Peyer's patch (tissue), 4 donors: ENCODE measurements around the gene ANKRD50. TPM values are rescaled to one million over a fixed set of nuclear protein-coding genes. Genes with fewer than 3 reads are reported as not detected.

Source experiments
- DNase-seq, 3 donors: peaks; one replicate each; pipeline ENCODE4 v3.0.0-alpha.2; 2017 to 2019
- H3K27ac ChIP-seq, 4 donors: fragments of 200-600 bp; sonication (generic); one replicate each; pipeline ENCODE4 v1.5.1; 2016 to 2019
- H3K27me3 ChIP-seq, 2 donors: fragments of 200-600 bp; sonication (generic); one replicate each; pipeline ENCODE4 v1.5.1; 2019
- H3K36me3 ChIP-seq, 3 donors: fragments of 200-600 bp; sonication (generic); one replicate each; pipeline ENCODE4 v1.5.1; 2016 to 2019
- H3K4me1 ChIP-seq, 4 donors: fragments of 200-600 bp; sonication (generic); one replicate each; pipeline ENCODE4 v1.5.1; 2016 to 2019
- H3K4me3 ChIP-seq, 4 donors: fragments of 200-600 bp; sonication (generic); 1 replicate in 3 of 4; 2 replicates in 1 of 4; pipeline ENCODE4 v1.5.1; 2016 to 2019; ENCODE audit warnings: mild to moderate bottlenecking in 1 of 4
- H3K9me3 ChIP-seq, 4 donors: fragments of 200-600 bp; sonication (generic); one replicate each; pipeline ENCODE4 v1.5.1; 2016 to 2019; ENCODE audit warnings: mild to moderate bottlenecking in 1 of 4
- POLR2A ChIP-seq, 2 donors: fragments of 450-650 bp; IDR thresholded peaks; one replicate each; pipeline ENCODE4 v1.5.1; 2017; ENCODE audit warnings: antibody characterized with exemption in 2 of 2, mild to moderate bottlenecking in 2 of 2, moderate library complexity in 2 of 2
- total RNA-seq, 4 donors: library from RNA; depleted of rRNA; stranded (reverse); fragments of >200 nt; gene quantifications; one replicate each; pipeline ENCODE4 v1.1.0, GENCODE V29; 2016
- TF ChIP-seq, protein P1 (sequence below), 6 experiments: fragments of 450-650 bp in 4 of 6; fragments of 200-600 bp in 2 of 6; sonication (generic) in 1 of 6; IDR thresholded peaks; one replicate each; pipeline ENCODE4 v1.5.1; 2017 to 2019; ENCODE audit warnings: antibody characterized with exemption in 6 of 6, mild to moderate bottlenecking in 3 of 6, moderate library complexity in 1 of 6

ANKRD50 gene
- total RNA-seq, 4 donors from 2014 or later: 9.6 to 16.1 (median 12.3) TPM

DNA sequence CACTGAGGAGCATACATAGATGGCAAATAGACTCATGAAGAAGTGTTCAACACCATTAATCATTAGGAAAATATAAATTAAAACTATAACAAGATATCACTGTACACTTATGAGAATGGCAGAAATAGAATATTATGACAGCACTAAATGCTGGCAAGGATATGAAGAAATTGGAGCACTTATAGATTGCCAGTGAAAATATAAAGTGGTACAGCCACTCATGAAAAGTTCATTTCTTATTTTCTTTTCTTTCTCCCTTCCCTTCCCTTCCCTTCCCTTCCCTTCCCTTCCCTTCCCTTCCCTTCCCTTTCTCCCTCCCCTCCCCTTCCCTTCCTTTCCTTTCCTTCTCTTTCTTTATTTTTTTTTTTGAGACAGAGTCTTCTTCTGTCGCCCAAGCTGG, 53.7 kb downstream of the ANKRD50 start:
- Histone ChIP-seq H3K27me3 (no peaks in the 10 kb centered on the region), H3K4me3 (no peak overlapping the region), H3K4me1 (no peaks in the 10 kb centered on the region), H3K9me3 (no peaks in the 10 kb centered on the region), H3K36me3 (no peaks in the 10 kb centered on the region), H3K27ac (no peak overlapping the region)
- no peak for DNase-seq
- no peak for TF ChIP-seq POLR2A (IDR thresholded peaks at IDR 0.05)
- TF ChIP-seq, protein P1, sequence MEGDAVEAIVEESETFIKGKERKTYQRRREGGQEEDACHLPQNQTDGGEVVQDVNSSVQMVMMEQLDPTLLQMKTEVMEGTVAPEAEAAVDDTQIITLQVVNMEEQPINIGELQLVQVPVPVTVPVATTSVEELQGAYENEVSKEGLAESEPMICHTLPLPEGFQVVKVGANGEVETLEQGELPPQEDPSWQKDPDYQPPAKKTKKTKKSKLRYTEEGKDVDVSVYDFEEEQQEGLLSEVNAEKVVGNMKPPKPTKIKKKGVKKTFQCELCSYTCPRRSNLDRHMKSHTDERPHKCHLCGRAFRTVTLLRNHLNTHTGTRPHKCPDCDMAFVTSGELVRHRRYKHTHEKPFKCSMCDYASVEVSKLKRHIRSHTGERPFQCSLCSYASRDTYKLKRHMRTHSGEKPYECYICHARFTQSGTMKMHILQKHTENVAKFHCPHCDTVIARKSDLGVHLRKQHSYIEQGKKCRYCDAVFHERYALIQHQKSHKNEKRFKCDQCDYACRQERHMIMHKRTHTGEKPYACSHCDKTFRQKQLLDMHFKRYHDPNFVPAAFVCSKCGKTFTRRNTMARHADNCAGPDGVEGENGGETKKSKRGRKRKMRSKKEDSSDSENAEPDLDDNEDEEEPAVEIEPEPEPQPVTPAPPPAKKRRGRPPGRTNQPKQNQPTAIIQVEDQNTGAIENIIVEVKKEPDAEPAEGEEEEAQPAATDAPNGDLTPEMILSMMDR (IDR thresholded peaks at IDR 0.05): no peak

DNA sequence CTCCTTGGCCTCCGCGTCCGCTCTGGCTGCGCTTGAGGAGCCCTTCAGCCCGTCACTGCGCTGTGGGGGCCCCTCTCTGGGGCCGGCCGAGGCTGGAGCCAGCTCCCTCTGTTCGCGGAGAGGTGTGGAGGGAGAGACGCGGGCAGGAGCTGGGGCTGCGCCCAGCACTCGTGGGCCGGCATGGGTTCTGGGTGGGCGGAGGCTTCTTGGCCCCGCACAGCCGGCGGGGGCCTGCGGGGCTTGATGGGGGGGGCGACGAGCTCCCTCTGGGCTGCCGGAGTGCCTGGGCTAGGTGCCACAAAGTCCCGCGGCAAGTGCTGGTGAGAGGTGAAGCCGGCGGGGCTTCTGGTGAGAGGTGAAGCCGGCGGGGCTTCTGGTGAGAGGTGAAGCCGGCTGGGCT, 61.9 kb downstream of the ANKRD50 start:
- Histone ChIP-seq H3K36me3 (no peaks in the 10 kb centered on the region), H3K9me3 (no peaks in the 10 kb centered on the region), H3K4me3 (no peak overlapping the region), H3K27ac (no peak overlapping the region), H3K27me3 (no peaks in the 10 kb centered on the region), H3K4me1 (no peaks in the 10 kb centered on the region)
- no peak for DNase-seq
- no peak for TF ChIP-seq POLR2A (IDR thresholded peaks at IDR 0.05)
- TF ChIP-seq, protein P1 (IDR thresholded peaks at IDR 0.05): no peak

DNA sequence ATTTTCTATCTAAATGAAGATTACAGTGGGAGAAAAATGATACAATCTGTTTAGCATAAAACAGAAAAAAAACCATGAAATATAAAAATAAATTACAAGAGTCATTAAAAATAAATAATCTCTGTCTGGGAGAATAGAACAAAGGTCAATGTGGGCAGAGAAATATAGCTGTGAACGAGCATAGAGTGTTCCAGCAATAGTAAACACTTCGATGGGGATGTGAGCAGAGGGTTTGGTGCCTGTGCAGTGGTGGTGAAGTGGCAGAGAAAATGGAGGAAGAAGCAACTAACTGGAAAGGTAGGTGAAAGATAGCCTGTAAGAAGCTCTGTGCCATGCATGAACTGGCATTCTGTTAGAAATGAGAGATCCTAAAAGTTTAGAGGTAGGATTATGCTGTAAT, 64.9 kb downstream of the ANKRD50 start:
- Histone ChIP-seq H3K9me3 (no peaks in the 10 kb centered on the region), H3K4me3 (no peak overlapping the region), H3K27ac (no peak overlapping the region), H3K36me3 (no peaks in the 10 kb centered on the region), H3K27me3 (no peaks in the 10 kb centered on the region), H3K4me1 (no peaks in the 10 kb centered on the region)
- no peak for DNase-seq
- no peak for TF ChIP-seq POLR2A (IDR thresholded peaks at IDR 0.05)
- TF ChIP-seq, protein P1 (IDR thresholded peaks at IDR 0.05): no peak

DNA sequence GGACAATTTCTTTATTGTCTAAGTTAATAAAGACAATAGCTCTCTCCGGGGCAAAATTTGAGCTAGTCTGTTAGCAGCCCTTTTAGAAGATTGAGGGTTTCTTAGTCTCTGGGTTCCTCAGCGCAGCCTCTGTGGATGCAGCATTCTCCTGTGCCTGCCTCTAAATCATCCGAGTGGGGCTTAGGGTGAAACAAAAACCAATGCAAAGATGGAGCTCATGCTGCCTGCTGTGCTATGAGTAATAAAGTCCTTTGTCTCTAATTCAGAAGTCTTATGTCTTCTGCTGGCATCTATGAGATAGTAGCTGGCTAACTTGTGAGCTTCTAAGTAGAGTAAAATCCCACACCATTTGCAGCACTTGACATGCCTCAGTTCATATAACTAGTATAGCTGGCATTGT, 67.9 kb downstream of the ANKRD50 start:
- Histone ChIP-seq H3K4me1 (no peaks in the 10 kb centered on the region), H3K27me3 (no peaks in the 10 kb centered on the region), H3K4me3 (no peak overlapping the region), H3K27ac (no peak overlapping the region), H3K9me3 (no peaks in the 10 kb centered on the region), H3K36me3 (no peaks in the 10 kb centered on the region)
- no peak for TF ChIP-seq POLR2A (IDR thresholded peaks at IDR 0.05)
- TF ChIP-seq, protein P1 (IDR thresholded peaks at IDR 0.05): no peak
- DNase-seq: no peak

DNA sequence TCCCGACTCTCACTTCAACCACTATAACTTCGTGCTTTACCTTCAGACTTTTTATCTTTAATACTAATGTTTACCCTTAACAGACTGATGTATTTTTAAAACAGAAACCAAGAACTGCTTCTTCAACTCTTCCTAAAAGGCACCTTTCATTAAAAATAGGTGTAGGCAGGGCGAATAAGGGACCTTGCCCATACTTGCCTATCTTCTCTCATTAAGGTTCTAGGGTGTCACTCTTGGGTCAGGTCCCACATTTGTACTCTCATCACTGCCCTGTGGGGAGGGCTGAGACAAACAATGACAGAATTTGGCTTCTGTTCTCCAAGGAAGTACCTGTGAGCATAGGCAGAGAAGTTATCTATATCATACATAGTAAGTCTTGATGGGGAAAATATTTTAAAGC, 69.7 kb downstream of the ANKRD50 start:
- H3K4me3 ChIP-seq: no peak overlapping the region
- H3K36me3 ChIP-seq: no peaks in the 10 kb centered on the region
- TF ChIP-seq, protein P1 (IDR thresholded peaks at IDR 0.05): no peak
- no peak for TF ChIP-seq POLR2A (IDR thresholded peaks at IDR 0.05)
- H3K27ac ChIP-seq: no peak overlapping the region
- no peak for DNase-seq
- no peaks in the 10 kb centered on the region for H3K4me1 ChIP-seq
- H3K9me3 ChIP-seq: no peaks in the 10 kb centered on the region
- no peaks in the 10 kb centered on the region for H3K27me3 ChIP-seq

DNA sequence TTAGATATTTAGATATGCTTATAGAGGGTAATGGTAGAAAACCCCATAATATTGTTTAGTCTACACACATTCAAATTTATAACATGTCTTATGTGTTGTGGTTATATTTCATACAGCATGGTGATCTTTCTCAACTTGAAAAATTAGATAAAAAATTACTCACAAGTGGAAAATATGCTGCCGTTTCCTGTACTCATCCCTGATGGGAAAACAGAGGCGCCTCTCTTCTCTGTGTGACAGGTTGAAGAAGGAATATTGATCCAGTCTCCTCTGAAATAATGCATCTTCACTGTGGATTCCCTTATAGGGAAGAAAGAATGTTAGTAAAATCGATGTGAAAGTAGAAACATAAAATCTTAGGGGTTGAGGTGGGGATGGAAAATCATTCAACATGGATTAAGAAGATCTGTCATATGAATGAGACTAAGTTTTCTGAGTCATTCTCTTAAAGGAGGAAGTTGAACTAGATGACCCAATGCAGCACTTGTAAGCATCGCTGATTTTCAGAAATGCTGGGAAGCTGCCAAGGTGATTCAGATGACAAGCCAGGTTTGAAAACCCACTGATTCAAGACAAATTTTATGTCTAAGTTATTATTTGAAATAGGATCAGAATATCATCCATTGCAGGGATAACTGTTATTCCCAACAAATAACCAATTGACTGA, 70.7 kb downstream of the ANKRD50 start:
- no peak for DNase-seq
- H3K27ac ChIP-seq: no peak overlapping the region
- H3K4me1 ChIP-seq: no peaks in the 10 kb centered on the region
- no peaks in the 10 kb centered on the region for H3K36me3 ChIP-seq
- H3K27me3 ChIP-seq: no peaks in the 10 kb centered on the region
- H3K9me3 ChIP-seq: no peaks in the 10 kb centered on the region
- TF ChIP-seq, protein P1 (IDR thresholded peaks at IDR 0.05): no peak
- TF ChIP-seq POLR2A (IDR thresholded peaks at IDR 0.05): no peak
- no peak overlapping the region for H3K4me3 ChIP-seq
